K562 (cell line): ENCODE measurements around the gene ZSCAN21. TPM values are rescaled to one million over a fixed set of nuclear protein-coding genes. Genes with fewer than 3 reads are reported as not detected.

Experiments used
- ATAC-seq: fragments of 200-7000 bp; cut with Tn5 transposase; 3 replicates; pipeline ENCODE4 v1.9.1; 2020; ENCODE audit warnings: moderate library complexity
- BruUV-seq: library from RNA; stranded (reverse); fragments of 400-500 nt; replicated peaks from 2 replicates; lab custom pipeline; 2021; lab: Mats Ljungman, UMichigan
- CTCF ChIA-PET: fragments of 300-600 bp; formaldehyde crosslinking; extraction: SDS; loops from one replicate; lab custom pipeline; 2021; ENCODE audit warnings: low intra/inter-chr PET ratio; lab: Yijun Ruan, JAX
- POLR2A ChIA-PET: fragments of 300-600, 350-650 bp; sonication (Branson Sonifier 250); formaldehyde crosslinking; extraction: SDS; loops from one replicate; lab custom pipeline; 2021; ENCODE audit warnings: antibody characterized with exemption, inconsistent platforms; lab: Yijun Ruan, JAX
- DNase-seq, 4 experiments: peaks; one replicate each; pipeline versions ENCODE4 v3.0.0 to v3.0.0-alpha.2; 2011 to 2018; ENCODE audit warnings: low spot score in 3 of 4, mixed read lengths in 3 of 4; ENCODE audit errors: extremely low read depth in 1 of 4
- FAIRE-seq: peaks from 2 replicates; lab custom pipeline; 2011; peaks lifted over from hg19 to GRCh38; lab: Jason Lieb, UNC
- H2AFZ ChIP-seq: 2 replicates; pipeline ENCODE4 v1.6.0; 2011; ENCODE audit warnings: low read depth, low read length, control low read depth, inconsistent platforms
- H3K27ac ChIP-seq: fragments of 200-600 bp; 3 replicates; pipeline ENCODE4 v1.8.0; 2011; ENCODE audit warnings: low read depth, mild to moderate bottlenecking, control low read depth, inconsistent platforms, low read length, moderate library complexity, mixed read lengths; ENCODE audit errors: extremely low read depth
- H3K27me3 ChIP-seq, 2 experiments: fragments of 300-600 bp in 1 of 2; 2 replicates in 1 of 2; 3 replicates in 1 of 2; pipeline versions ENCODE4 v1.6.0 to v1.8.0; 2011; ENCODE audit warnings: inconsistent platforms in 2 of 2, low read length in 2 of 2, mild to moderate bottlenecking in 1 of 2, mixed read lengths in 1 of 2, moderate library complexity in 1 of 2; ENCODE audit not compliant: control insufficient read depth in 2 of 2, insufficient read depth in 2 of 2
- H3K36me3 ChIP-seq: fragments of 300-600 bp; 3 replicates; pipeline ENCODE4 v1.8.0; 2011; ENCODE audit warnings: mild to moderate bottlenecking, low read length, inconsistent platforms; ENCODE audit not compliant: control insufficient read depth, insufficient read depth
- H3K4me1 ChIP-seq, 2 experiments: fragments of 200-600 bp in 1 of 2; replicated peaks in 1 of 2; 2 replicates in 1 of 2; 3 replicates in 1 of 2; pipeline versions ENCODE4 v1.5.1 to v1.8.0; 2011; ENCODE audit warnings: inconsistent platforms in 2 of 2, low read length in 2 of 2, mild to moderate bottlenecking in 1 of 2, mixed read lengths in 1 of 2, moderate library complexity in 1 of 2; ENCODE audit not compliant: control insufficient read depth in 2 of 2, insufficient read depth in 2 of 2
- H3K4me2 ChIP-seq: 2 replicates; pipeline ENCODE4 v1.6.1; 2011; ENCODE audit warnings: low read length, control low read depth, inconsistent platforms, mixed read lengths; ENCODE audit not compliant: insufficient read depth
- H3K4me3 ChIP-seq: fragments of 200-600 bp; sonication (generic), shearing (Covaris generic); 2 replicates; pipeline ENCODE4 v1.5.1; 2016; ENCODE audit warnings: control low read depth, inconsistent platforms
- H3K79me2 ChIP-seq: fragments of 200-600 bp; 3 replicates; pipeline ENCODE4 v1.8.0; 2011; ENCODE audit warnings: low read length, inconsistent platforms; ENCODE audit not compliant: control insufficient read depth, insufficient read depth
- H3K9ac ChIP-seq, 2 experiments: 2 replicates each; pipeline versions ENCODE4 v1.6.0 to v1.6.1; 2011; ENCODE audit warnings: low read depth in 2 of 2, low read length in 2 of 2, control low read depth in 1 of 2, inconsistent platforms in 1 of 2, mild to moderate bottlenecking in 1 of 2, mixed read lengths in 1 of 2; ENCODE audit not compliant: insufficient read depth in 1 of 2
- H3K9me1 ChIP-seq: one replicate; pipeline ENCODE4 v1.6.0; 2011; ENCODE audit warnings: inconsistent platforms, mild to moderate bottlenecking, low read length, moderate library complexity; ENCODE audit not compliant: control insufficient read depth, insufficient read depth
- H3K9me3 ChIP-seq: replicated peaks from 2 replicates; pipeline ENCODE4 v1.5.1; 2011; ENCODE audit warnings: low read depth, low read length, inconsistent platforms; ENCODE audit not compliant: control insufficient read depth, insufficient read depth
- H4K20me1 ChIP-seq: replicated peaks from 2 replicates; pipeline ENCODE4 v1.6.1; 2011; ENCODE audit warnings: low read length, inconsistent platforms, mixed read lengths; ENCODE audit not compliant: control insufficient read depth, insufficient read depth
- E2F6 ChIP-seq, 2 experiments: IDR thresholded peaks; 2 replicates each; pipeline ENCODE4 v1.6.1; 2011; ENCODE audit warnings: borderline replicate concordance in 1 of 2, control low read depth in 1 of 2, low read depth in 1 of 2, low read length in 1 of 2, mild to moderate bottlenecking in 1 of 2, mixed read lengths in 1 of 2, moderate library complexity in 1 of 2; ENCODE audit not compliant: insufficient read depth in 1 of 2, insufficient read length in 1 of 2, poor library complexity in 1 of 2, severe bottlenecking in 1 of 2; ENCODE audit errors: extremely low read depth in 1 of 2
- ETV1 ChIP-seq: fragments of 450-650 bp; conservative IDR thresholded peaks from 2 replicates; pipeline ENCODE4 v1.6.1; 2016; ENCODE audit warnings: missing genetic modification characterization, control low read depth, low read depth, missing compliant biosample characterization
- HNRNPH1 ChIP-seq: fragments of 200-400 bp; formaldehyde crosslinking; optimal IDR thresholded peaks from 2 replicates; pipeline ENCODE3; 2017; ENCODE audit warnings: low read depth, mild to moderate bottlenecking, low read length, moderate library complexity
- POLR2A ChIP-seq: fragments of 450-650 bp; conservative IDR thresholded peaks from 2 replicates; pipeline ENCODE4 v1.6.1; 2016
- SOX6 ChIP-seq: fragments of 450-650 bp; IDR thresholded peaks from 2 replicates; pipeline ENCODE4 v1.6.1; 2014; ENCODE audit warnings: mild to moderate bottlenecking
- SUPT5H ChIP-seq: fragments of 450-650 bp; IDR thresholded peaks from 2 replicates; pipeline ENCODE4 v1.6.1; 2016
- ZNF655 ChIP-seq: fragments of 250-450 bp; sonication (Bioruptor Pico); IDR thresholded peaks from 2 replicates; pipeline ENCODE4 v1.5.0; 2021
- WGBS: fragments of 100-300 bp; shearing (Covaris generic); methylation state at CpG from one replicate; pipeline ENCODE4 v1.1.6; 2016; ENCODE audit warnings: low coverage, mixed read lengths; ENCODE audit not compliant: insufficient coverage; ENCODE audit errors: missing lambda C conversion rate; 5-methylcytosine and 5-hydroxymethylcytosine counted together
- in situ Hi-C: fragments of 300-500 bp; cut with MboI; formaldehyde crosslinking; loops from 4 replicates; pipeline ENCODE4 v1.15.0; 2018; ENCODE audit warnings: inconsistent platforms, mixed read lengths
- intact Hi-C: fragments of 100-400 bp; cut with micrococcal nuclease; formaldehyde crosslinking; loops from 2 replicates; pipeline ENCODE4 v1.14.2; 2022
- polyA plus RNA-seq, 8 experiments: library from polyadenylated mRNA; depleted of rRNA in 4 of 8; stranded (reverse) in 5 of 8; unstranded in 3 of 8; fragments of >200 nt; fragmentation: Nextera tagmentation in 2 of 8; fragmentation: Illumina TruSeq in 1 of 8; extraction: Ambion mirVana in 2 of 8; extraction: Trizol in 1 of 8; gene quantifications; 2 replicates each; pipeline versions ENCODE4 v1.2.1 to v1.2.3, GENCODE V29; 2011 to 2014; ENCODE audit warnings: inconsistent platforms in 1 of 8, missing spikeins in 1 of 8
- total RNA-seq, 7 experiments: library from RNA; depleted of rRNA in 6 of 7; stranded (reverse); fragments of >200 nt in 6 of 7; fragmentation: Illumina TruSeq in 2 of 7; extraction: Trizol in 2 of 7; gene quantifications; 2 replicates each; pipeline versions ENCODE4 v1.2.1 to v1.2.3, GENCODE V29; 2011 to 2021; ENCODE audit warnings: low replicate concordance in 1 of 7

ZSCAN21 gene
- total and polyA plus RNA-seq, 9 of the 15 experiments (the other 6 are each of a cell fraction or from before 2014, with no cell fraction given) = 5.9 to 15.5 (median 13.2) TPM

GRCh38 chr7:100066953-100067352 lies 17.4 kb downstream of the ZSCAN21 start:
- peaks cover 52% of the 10 kb centered on the region for H3K36me3 ChIP-seq
- no peak for ATAC-seq
- no peak overlapping the region for H3K4me3 ChIP-seq
- intact Hi-C loops (no loop called here), in situ Hi-C loops (no loop called here)
- 86% methylated on average over 7 of the region's 7 CpGs for WGBS
- DNase-seq = no peak
- FAIRE-seq = no peak
- no peaks in the 10 kb centered on the region for H4K20me1 ChIP-seq
- peaks cover 21% of the 10 kb centered on the region for H3K9me3 ChIP-seq
- H3K9ac ChIP-seq = no peak overlapping the region
- no peak overlapping the region for H2AFZ ChIP-seq
- H3K27me3 ChIP-seq = no peaks in the 10 kb centered on the region
- POLR2A ChIA-PET = interaction anchor here (0.6 to 1.5 kb wide), 9 partner anchors 9 to 464 kb away, joined by 3 to 7 read pairs (median 4); partner anchors contain the start of gene ZKSCAN1
- H3K9me1 ChIP-seq = no peaks in the 10 kb centered on the region
- 0 out of 2 replicates have a peak, but pooled peaks have one; percentile 17 for TF ChIP-seq POLR2A
- no peak for TF ChIP-seq ETV1 (tag)
- TF ChIP-seq ZNF655 (CRISPR knock-in tag) = no peak
- no peak overlapping the region for H3K27ac ChIP-seq
- CTCF ChIA-PET = no interaction called here
- no peak overlapping the region for H3K4me2 ChIP-seq
- peaks cover 5 to 15% of the 10 kb centered on the region in 2 experiments; a peak in 3 of 5 replicates for H3K4me1 ChIP-seq
- BruUV-seq = no TSS peak
- no peaks in the 10 kb centered on the region for H3K79me2 ChIP-seq

GRCh38 chr7:100069991-100070390 lies 20.4 kb downstream of the ZSCAN21 start:
- ChIA-PET POLR2A (interaction anchor here (1.5 to 2.4 kb wide), 2 partner anchors 10 to 15 kb away, joined by 4 to 8 read pairs; no protein-coding TSS in a partner anchor), CTCF (no interaction called here)
- in situ Hi-C loops (no loop called here), intact Hi-C loops (no loop called here)
- H3K27me3 ChIP-seq = no peaks in the 10 kb centered on the region
- FAIRE-seq = no peak
- H2AFZ ChIP-seq = no peak overlapping the region
- 100% methylated on average over 5 of the region's 5 CpGs for WGBS
- peaks cover 62% of the 10 kb centered on the region for H3K36me3 ChIP-seq
- DNase-seq = no peak
- BruUV-seq = no TSS peak
- no peak overlapping the region for H3K4me3 ChIP-seq
- H3K4me1 ChIP-seq = peaks cover 0 to 5% of the 10 kb centered on the region in 2 experiments; a peak in 2 of 5 replicates
- peaks cover 44% of the 10 kb centered on the region for H3K9me3 ChIP-seq
- ATAC-seq = no peak
- no peaks in the 10 kb centered on the region for H4K20me1 ChIP-seq
- no peak overlapping the region for H3K9ac ChIP-seq
- no peak overlapping the region for H3K4me2 ChIP-seq
- peak in 1 of 2 experiments; percentile 9 for TF ChIP-seq E2F6 (IDR thresholded peaks at IDR 0.05; ENCODE audit: borderline replicate concordance in 1 of 2, extremely low read depth in 1 of 2, insufficient read depth in 1 of 2, insufficient read length in 1 of 2, low read depth in 1 of 2, low read length in 1 of 2, poor library complexity in 1 of 2, severe bottlenecking in 1 of 2)
- TF ChIP-seq HNRNPH1 = no peak
- peak; percentile 64; the same call in 1 of the 2 replicates for TF ChIP-seq SUPT5H
- 0 out of 2 replicates have a peak, but pooled peaks have one; percentile 22 for TF ChIP-seq SOX6
- TF ChIP-seq POLR2A = 0 out of 2 replicates have a peak, but pooled peaks have one; percentile 57
- no peak overlapping the region for H3K27ac ChIP-seq
- no peaks in the 10 kb centered on the region for H3K9me1 ChIP-seq
- H3K79me2 ChIP-seq = no peaks in the 10 kb centered on the region
